ENCODE results near the gene TMEM132E. TPM values are rescaled to one million over a fixed set of nuclear protein-coding genes. Genes with fewer than 3 reads are reported as not detected.
A peak's percentile ranks its signal among the peaks of the same experiment; 100 is the strongest.

Gene TMEM132E
- total and polyA plus RNA-seq, 2 donors = 0.09 to 0.78 TPM

DNA sequence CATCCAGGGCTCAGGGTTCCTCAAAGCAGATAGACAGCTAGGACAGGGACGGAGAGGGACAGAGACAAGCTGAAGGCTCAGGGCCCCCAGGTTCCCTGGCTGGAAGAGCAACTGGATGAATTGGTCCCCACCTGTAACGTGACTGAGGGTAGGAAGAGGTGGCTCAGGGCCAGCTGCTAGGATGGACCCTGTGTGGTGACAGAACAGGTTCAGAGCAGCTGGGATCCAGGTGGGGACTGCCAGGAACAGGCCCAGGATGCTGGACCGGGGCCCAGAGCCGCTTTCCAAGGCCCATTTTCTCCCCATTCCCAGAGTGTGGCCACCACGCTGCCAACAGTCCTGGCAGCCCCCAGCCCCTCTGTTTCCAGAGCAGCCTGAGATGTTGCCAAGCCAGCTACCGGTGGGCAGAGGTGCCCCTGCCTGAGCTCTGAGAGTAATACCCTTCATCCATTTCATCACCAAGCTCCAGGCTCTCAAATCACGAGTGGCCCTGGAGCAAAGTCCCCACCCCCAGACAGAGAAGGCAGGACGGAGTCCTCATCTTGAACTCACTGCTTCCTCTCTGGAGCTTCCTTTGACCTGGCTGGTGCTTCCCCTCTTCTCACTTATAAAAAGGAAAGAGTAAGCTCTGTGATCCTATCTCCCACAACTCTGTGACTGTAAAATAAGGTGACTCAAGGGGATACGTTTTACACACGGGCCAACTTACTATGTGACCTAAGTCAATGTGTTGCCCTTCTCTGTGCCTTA, 79.6 kb downstream of the TMEM132E start:
- Histone ChIP-seq H3K27me3 (ENCODE audit: control insufficient read depth in 2 of 2, insufficient read depth in 1 of 2, low read length in 1 of 2) (no peaks in the 10 kb centered on the region), H3K36me3 (ENCODE audit: control insufficient read depth in 2 of 2, insufficient read depth in 2 of 2, low read length in 1 of 2) (no peaks in the 10 kb centered on the region), H3K27ac (ENCODE audit: low read depth in 1 of 2, low read length in 1 of 2) (no peak overlapping the region), H3K4me1 (ENCODE audit: control insufficient read depth in 2 of 2, insufficient read depth in 2 of 2, low read length in 2 of 2) (no peaks in the 10 kb centered on the region), H3K9me3 (ENCODE audit: control insufficient read depth in 2 of 2, insufficient read depth in 1 of 2, low read length in 1 of 2) (no peaks in the 10 kb centered on the region), H3K4me3 (ENCODE audit: low read length in 2 of 2) (no peak overlapping the region)
- DNase-seq (ENCODE audit: low read depth in 6 of 9, low spot score in 9 of 9) = no peak
- WGBS = 85% methylated on average over 10 of the region's 10 CpGs

DNA sequence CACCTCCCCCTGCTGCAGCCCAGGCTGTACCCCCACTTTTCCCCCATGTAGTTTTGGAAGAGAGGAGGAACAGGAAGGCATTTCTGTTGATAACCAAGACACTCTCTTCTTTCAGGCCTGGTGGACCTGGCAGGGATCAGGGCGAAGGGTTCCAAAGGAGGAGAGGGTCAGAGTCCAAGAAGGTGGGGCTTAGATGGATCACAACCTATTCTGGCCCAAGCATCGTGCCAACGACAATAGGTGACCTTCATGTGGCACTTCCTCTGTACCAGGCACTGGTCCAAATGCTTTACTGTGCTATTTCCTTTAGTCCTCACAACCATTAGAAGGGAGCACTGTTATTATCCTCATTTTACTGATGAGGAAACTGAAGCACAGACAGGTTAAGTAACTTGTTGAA, 84.3 kb downstream of the TMEM132E start:
- H3K36me3 ChIP-seq (ENCODE audit: control insufficient read depth in 2 of 2, insufficient read depth in 2 of 2, low read length in 1 of 2) = no peaks in the 10 kb centered on the region
- no peak overlapping the region for H3K4me3 ChIP-seq (ENCODE audit: low read length in 2 of 2)
- H3K27me3 ChIP-seq (ENCODE audit: control insufficient read depth in 2 of 2, insufficient read depth in 1 of 2, low read length in 1 of 2) = peaks cover 0 to 18% of the 10 kb centered on the region in 2 donors
- WGBS = 87% methylated on average over 3 of the region's 3 CpGs
- H3K9me3 ChIP-seq (ENCODE audit: control insufficient read depth in 2 of 2, insufficient read depth in 1 of 2, low read length in 1 of 2) = no peaks in the 10 kb centered on the region
- H3K27ac ChIP-seq (ENCODE audit: low read depth in 1 of 2, low read length in 1 of 2) = no peak overlapping the region
- no peak for DNase-seq (ENCODE audit: low read depth in 6 of 9, low spot score in 9 of 9)
- H3K4me1 ChIP-seq (ENCODE audit: control insufficient read depth in 2 of 2, insufficient read depth in 2 of 2, low read length in 2 of 2) = no peaks in the 10 kb centered on the region

DNA sequence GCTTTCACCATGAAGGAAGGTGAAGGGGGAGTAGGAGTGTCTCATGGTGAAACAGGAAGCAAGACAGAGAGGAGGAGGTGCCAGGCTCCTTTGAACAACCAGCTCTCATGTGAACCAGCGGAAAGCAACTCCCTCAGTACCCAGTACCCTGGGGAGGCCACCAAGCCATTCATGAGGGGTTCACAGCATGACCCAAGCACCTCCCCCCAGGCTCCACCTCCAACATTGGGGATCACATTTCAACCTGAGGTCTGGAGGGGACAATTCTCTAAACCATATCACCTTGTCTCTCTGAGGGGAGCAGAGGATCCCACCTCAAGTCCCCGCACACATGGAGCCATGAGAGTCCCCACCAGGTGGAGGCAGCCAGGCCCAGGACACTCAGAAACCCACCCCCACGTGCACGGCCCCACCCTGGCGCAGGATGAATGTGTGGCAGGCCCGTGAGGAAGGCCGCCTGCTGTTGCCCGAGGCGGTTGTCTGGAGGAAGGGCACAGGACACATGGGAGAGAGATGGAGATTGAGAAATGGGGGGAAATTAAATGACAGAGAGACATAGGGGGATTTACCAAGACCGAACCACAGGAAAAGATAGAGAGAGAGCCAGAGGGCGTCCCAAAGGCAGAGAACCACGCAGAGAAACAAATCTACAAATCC, 85.9 kb downstream of the TMEM132E start:
- H3K9me3 ChIP-seq (ENCODE audit: control insufficient read depth in 2 of 2, insufficient read depth in 1 of 2, low read length in 1 of 2) = no peaks in the 10 kb centered on the region
- peaks cover 0 to 18% of the 10 kb centered on the region in 2 donors for H3K27me3 ChIP-seq (ENCODE audit: control insufficient read depth in 2 of 2, insufficient read depth in 1 of 2, low read length in 1 of 2)
- DNase-seq (ENCODE audit: low read depth in 6 of 9, low spot score in 9 of 9) = peak in 2 of 9 donors; percentile 9 to 24
- H3K36me3 ChIP-seq (ENCODE audit: control insufficient read depth in 2 of 2, insufficient read depth in 2 of 2, low read length in 1 of 2) = no peaks in the 10 kb centered on the region
- H3K4me1 ChIP-seq (ENCODE audit: control insufficient read depth in 2 of 2, insufficient read depth in 2 of 2, low read length in 2 of 2) = no peaks in the 10 kb centered on the region
- no peak overlapping the region for H3K27ac ChIP-seq (ENCODE audit: low read depth in 1 of 2, low read length in 1 of 2)
- WGBS = 62% methylated on average over 12 of the region's 12 CpGs
- no peak overlapping the region for H3K4me3 ChIP-seq (ENCODE audit: low read length in 2 of 2)

DNA sequence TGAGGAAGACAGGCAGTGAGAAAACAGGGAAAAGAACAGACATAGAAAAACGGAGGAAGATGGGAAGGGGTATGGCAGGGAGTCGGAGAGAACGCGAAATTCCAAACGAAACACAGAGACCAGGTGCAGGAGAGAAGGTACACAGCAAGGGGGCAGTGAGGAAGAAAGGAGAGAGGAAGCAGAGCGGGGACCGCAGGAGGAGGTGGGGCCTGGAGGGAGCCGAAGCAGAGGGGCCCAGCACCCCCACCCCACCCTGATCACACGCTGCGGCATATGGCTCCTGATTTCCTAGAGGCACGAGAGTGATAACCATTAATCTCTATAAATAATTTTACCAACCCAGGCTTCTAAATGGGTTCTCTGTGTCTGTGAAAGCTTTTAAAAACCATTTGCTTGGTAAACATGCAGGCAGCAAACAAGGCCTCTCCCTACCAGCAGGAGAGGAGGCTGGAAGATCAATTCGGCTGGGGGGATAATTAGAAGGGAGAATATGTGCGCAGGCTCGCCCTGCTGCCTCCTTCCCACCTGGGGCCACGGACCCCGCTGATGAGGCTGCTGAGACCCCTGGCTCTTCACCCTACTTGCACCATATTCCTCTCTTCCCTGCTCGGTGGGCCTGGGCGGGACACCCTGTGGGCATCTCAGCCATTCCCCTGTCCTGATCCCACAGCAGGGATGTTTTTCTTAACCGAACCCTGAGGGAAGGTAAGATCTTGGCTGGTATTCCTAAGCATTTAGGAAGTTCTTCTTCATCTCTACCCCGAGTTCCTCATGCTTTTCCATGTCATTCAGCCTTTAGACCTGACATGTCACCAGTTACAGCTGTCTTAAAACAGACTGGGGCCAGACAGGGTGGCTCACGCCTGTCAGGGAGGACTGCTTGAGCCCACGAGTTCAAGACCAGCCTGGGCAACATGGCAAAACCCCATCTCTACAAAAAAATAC, 86.7 kb downstream of the TMEM132E start:
- H3K27ac ChIP-seq (ENCODE audit: low read depth in 1 of 2, low read length in 1 of 2) = no peak overlapping the region
- H3K4me1 ChIP-seq (ENCODE audit: control insufficient read depth in 2 of 2, insufficient read depth in 2 of 2, low read length in 2 of 2) = no peaks in the 10 kb centered on the region
- no peaks in the 10 kb centered on the region for H3K36me3 ChIP-seq (ENCODE audit: control insufficient read depth in 2 of 2, insufficient read depth in 2 of 2, low read length in 1 of 2)
- peaks cover 0 to 20% of the 10 kb centered on the region in 2 donors for H3K27me3 ChIP-seq (ENCODE audit: control insufficient read depth in 2 of 2, insufficient read depth in 1 of 2, low read length in 1 of 2)
- no peak for DNase-seq (ENCODE audit: low read depth in 6 of 9, low spot score in 9 of 9)
- 45% methylated on average over 22 of the region's 22 CpGs for WGBS
- H3K9me3 ChIP-seq (ENCODE audit: control insufficient read depth in 2 of 2, insufficient read depth in 1 of 2, low read length in 1 of 2) = no peaks in the 10 kb centered on the region
- no peak overlapping the region for H3K4me3 ChIP-seq (ENCODE audit: low read length in 2 of 2)

DNA sequence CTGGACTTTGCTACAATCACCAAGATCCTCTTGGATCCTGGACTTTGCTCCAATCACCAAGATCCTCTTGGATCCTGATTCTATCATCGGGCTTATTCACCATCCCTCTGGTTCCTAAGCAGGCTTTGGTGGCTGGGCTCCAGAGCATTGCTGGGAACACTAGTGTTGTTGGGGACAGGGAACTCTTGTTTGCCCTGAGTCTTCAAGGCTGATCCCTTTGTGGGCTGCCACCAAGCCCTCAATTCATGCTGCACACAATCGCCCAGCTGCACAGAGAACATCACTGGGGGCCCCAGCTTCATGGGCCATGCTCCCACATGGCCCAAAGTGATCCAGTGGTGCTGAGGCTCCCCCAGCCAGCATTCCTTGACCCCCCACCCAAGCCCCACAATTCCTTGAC, 88.3 kb downstream of the TMEM132E start:
- no peaks in the 10 kb centered on the region for H3K4me1 ChIP-seq (ENCODE audit: control insufficient read depth in 2 of 2, insufficient read depth in 2 of 2, low read length in 2 of 2)
- H3K27ac ChIP-seq (ENCODE audit: low read depth in 1 of 2, low read length in 1 of 2) = no peak overlapping the region
- peaks cover 0 to 20% of the 10 kb centered on the region in 2 donors for H3K27me3 ChIP-seq (ENCODE audit: control insufficient read depth in 2 of 2, insufficient read depth in 1 of 2, low read length in 1 of 2)
- no peak for DNase-seq (ENCODE audit: low read depth in 6 of 9, low spot score in 9 of 9)
- H3K36me3 ChIP-seq (ENCODE audit: control insufficient read depth in 2 of 2, insufficient read depth in 2 of 2, low read length in 1 of 2) = no peaks in the 10 kb centered on the region
- no peaks in the 10 kb centered on the region for H3K9me3 ChIP-seq (ENCODE audit: control insufficient read depth in 2 of 2, insufficient read depth in 1 of 2, low read length in 1 of 2)
- H3K4me3 ChIP-seq (ENCODE audit: low read length in 2 of 2) = no peak overlapping the region
- 96% methylated on average over 2 of the region's 2 CpGs for WGBS

DNA sequence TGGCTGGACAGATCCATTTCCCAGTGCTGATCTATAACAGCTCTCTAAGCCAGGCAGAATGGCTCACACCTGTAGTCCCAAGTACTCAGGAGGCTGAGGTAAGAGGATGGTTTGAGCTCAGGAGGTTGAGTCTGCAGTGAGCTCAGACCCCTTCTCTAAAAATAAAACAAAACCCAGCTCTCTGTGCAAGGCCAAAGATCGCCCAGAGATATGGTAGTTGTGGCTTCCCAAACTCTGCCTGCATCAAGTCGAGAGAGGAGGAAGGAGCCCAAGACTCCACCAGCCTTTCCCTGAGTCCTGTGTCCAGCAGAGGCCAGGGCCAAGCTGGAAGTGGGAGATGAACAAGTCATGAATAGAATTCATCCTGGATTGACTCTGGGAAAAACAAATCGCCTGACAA, 88.8 kb downstream of the TMEM132E start:
- Histone ChIP-seq H3K27ac (ENCODE audit: low read depth in 1 of 2, low read length in 1 of 2) (no peak overlapping the region), H3K4me1 (ENCODE audit: control insufficient read depth in 2 of 2, insufficient read depth in 2 of 2, low read length in 2 of 2) (no peaks in the 10 kb centered on the region), H3K9me3 (ENCODE audit: control insufficient read depth in 2 of 2, insufficient read depth in 1 of 2, low read length in 1 of 2) (no peaks in the 10 kb centered on the region), H3K27me3 (ENCODE audit: control insufficient read depth in 2 of 2, insufficient read depth in 1 of 2, low read length in 1 of 2) (peaks cover 0 to 20% of the 10 kb centered on the region in 2 donors), H3K4me3 (ENCODE audit: low read length in 2 of 2) (no peak overlapping the region), H3K36me3 (ENCODE audit: control insufficient read depth in 2 of 2, insufficient read depth in 2 of 2, low read length in 1 of 2) (no peaks in the 10 kb centered on the region)
- no peak for DNase-seq (ENCODE audit: low read depth in 6 of 9, low spot score in 9 of 9)
- WGBS = 67% methylated on average over 3 of the region's 3 CpGs

DNA sequence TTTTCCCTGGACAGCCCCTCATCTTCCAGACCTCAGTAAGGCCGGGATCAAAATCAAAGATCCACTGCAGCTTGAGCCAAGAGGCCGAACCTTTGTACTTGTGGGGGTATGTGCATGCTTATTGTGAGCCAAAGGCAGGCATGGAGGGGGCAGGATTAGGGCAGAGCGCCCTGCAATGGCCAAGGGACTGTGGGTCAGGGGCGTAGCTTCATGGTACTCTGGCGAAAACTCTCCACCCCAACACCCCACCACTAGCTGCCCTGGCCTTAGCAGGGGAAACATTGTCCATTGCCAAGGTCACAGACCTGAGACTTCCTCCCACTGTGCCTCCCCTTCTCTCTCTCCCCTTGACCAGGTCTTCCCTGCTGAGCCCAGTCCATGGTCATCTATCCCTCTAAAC, 90.1 kb downstream of the TMEM132E start:
- 87% methylated on average over 5 of the region's 5 CpGs for WGBS
- peaks cover 0 to 20% of the 10 kb centered on the region in 2 donors for H3K27me3 ChIP-seq (ENCODE audit: control insufficient read depth in 2 of 2, insufficient read depth in 1 of 2, low read length in 1 of 2)
- no peak for DNase-seq (ENCODE audit: low read depth in 6 of 9, low spot score in 9 of 9)

GRCh38 chr17:34670618-34671017, 91.2 kb downstream of the TMEM132E start:
- H3K4me3 ChIP-seq (ENCODE audit: low read length in 2 of 2) = no peak overlapping the region
- H3K9me3 ChIP-seq (ENCODE audit: control insufficient read depth in 2 of 2, insufficient read depth in 1 of 2, low read length in 1 of 2) = no peaks in the 10 kb centered on the region
- 73% methylated on average over 7 of the region's 7 CpGs for WGBS
- H3K36me3 ChIP-seq (ENCODE audit: control insufficient read depth in 2 of 2, insufficient read depth in 2 of 2, low read length in 1 of 2) = no peaks in the 10 kb centered on the region
- DNase-seq (ENCODE audit: low read depth in 6 of 9, low spot score in 9 of 9) = no peak
- no peak overlapping the region for H3K27ac ChIP-seq (ENCODE audit: low read depth in 1 of 2, low read length in 1 of 2)
- H3K27me3 ChIP-seq (ENCODE audit: control insufficient read depth in 2 of 2, insufficient read depth in 1 of 2, low read length in 1 of 2) = peaks cover 0 to 10% of the 10 kb centered on the region in 2 donors
- no peaks in the 10 kb centered on the region for H3K4me1 ChIP-seq (ENCODE audit: control insufficient read depth in 2 of 2, insufficient read depth in 2 of 2, low read length in 2 of 2)

More for the DNA sequence above, 90.1 kb downstream of the TMEM132E start:
- H3K36me3 ChIP-seq (ENCODE audit: control insufficient read depth in 2 of 2, insufficient read depth in 2 of 2, low read length in 1 of 2) = no peaks in the 10 kb centered on the region
- H3K4me1 ChIP-seq (ENCODE audit: control insufficient read depth in 2 of 2, insufficient read depth in 2 of 2, low read length in 2 of 2) = no peaks in the 10 kb centered on the region
- H3K9me3 ChIP-seq (ENCODE audit: control insufficient read depth in 2 of 2, insufficient read depth in 1 of 2, low read length in 1 of 2) = no peaks in the 10 kb centered on the region
- H3K4me3 ChIP-seq (ENCODE audit: low read length in 2 of 2) = no peak overlapping the region
- no peak overlapping the region for H3K27ac ChIP-seq (ENCODE audit: low read depth in 1 of 2, low read length in 1 of 2)

- peaks cover 0 to 5% of the 10 kb centered on the region in 2 donors for H3K27me3 ChIP-seq (ENCODE audit: control insufficient read depth in 2 of 2, insufficient read depth in 1 of 2, low read length in 1 of 2)
- no peaks in the 10 kb centered on the region for H3K36me3 ChIP-seq (ENCODE audit: control insufficient read depth in 2 of 2, insufficient read depth in 2 of 2, low read length in 1 of 2)
- 90% methylated on average over 4 of the region's 4 CpGs for WGBS
- H3K4me1 ChIP-seq (ENCODE audit: control insufficient read depth in 2 of 2, insufficient read depth in 2 of 2, low read length in 2 of 2) = no peaks in the 10 kb centered on the region
- H3K4me3 ChIP-seq (ENCODE audit: low read length in 2 of 2) = no peak overlapping the region
- DNase-seq (ENCODE audit: low read depth in 6 of 9, low spot score in 9 of 9) = no peak
- no peak overlapping the region for H3K27ac ChIP-seq (ENCODE audit: low read depth in 1 of 2, low read length in 1 of 2)
- no peaks in the 10 kb centered on the region for H3K9me3 ChIP-seq (ENCODE audit: control insufficient read depth in 2 of 2, insufficient read depth in 1 of 2, low read length in 1 of 2)
These were observed 91.8 kb downstream of the TMEM132E start for GRCh38 chr17:34671191-34671590.
